ENCODE data around the gene ZMIZ1. TPM values are rescaled to one million over a fixed set of nuclear protein-coding genes. Genes with fewer than 3 reads are reported as not detected.

ZMIZ1 gene
- total and polyA plus RNA-seq, 2 donors from 2014 or later: 14.2 to 97.6 TPM

DNA sequence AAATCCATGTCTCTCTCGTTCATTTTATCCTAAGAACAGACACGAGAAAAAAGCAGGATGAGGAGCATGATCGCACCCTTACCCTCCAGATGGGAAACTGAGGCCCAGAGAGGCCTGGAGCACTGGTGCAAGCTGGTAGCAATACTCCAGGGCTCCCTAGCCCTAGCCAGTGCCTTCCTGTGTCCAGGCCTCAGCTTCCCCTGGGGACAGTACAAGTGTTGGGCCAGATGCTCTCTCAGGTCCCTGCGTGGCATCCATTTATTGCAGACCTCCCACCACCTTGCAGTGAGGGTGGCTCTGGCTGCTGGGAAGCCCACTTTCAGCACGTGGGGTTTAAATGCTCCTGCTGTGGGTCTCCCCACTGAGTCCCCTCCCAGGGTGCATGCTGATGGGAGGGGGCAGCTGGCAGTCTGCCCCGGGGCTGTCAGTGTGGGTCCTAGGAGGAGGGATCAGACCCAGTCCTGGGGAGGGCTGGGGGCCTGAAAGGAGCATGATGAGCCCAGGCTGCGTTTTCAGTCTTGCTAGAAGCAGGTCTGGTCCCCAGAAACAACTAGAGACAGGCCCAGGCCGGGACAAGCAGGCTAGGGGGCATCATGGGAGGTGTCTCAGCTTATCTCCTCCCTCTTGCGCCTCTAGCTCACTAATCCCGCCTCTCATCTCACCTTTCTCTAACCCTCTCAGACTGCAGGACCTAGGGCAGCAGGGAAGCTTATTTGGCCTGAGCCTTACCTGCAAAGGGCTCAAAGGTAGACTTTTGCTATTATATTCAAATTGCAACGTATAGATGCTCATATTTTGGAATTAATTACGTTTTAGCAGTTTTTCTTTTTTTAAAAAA is 277.8 kb downstream of the ZMIZ1 start:
- H3K4me3 ChIP-seq (ENCODE audit: low read length in 3 of 3): no peak overlapping the region
- H3K9ac ChIP-seq (ENCODE audit: low read length in 3 of 3): peak overlapping the region in 1 of 3 donors; percentile 61
- peak in 2 of 5 donors; percentile 73 to 78 for DNase-seq
- no peaks in the 10 kb centered on the region for H3K9me3 ChIP-seq (ENCODE audit: control insufficient read depth in 2 of 3, insufficient read depth in 1 of 3, low read length in 3 of 3)
- no peak overlapping the region for H3K27ac ChIP-seq (ENCODE audit: low read depth in 2 of 2, low read length in 2 of 2)
- H3K4me1 ChIP-seq (ENCODE audit: control insufficient read depth in 2 of 3, insufficient read depth in 2 of 3, low read depth in 1 of 3, low read length in 3 of 3): peaks cover 0 to 17% (median 5%) of the 10 kb centered on the region in 3 donors
- intact Hi-C loops (cut with DNase I): no loop called here
- TF ChIP-seq, protein P1, sequence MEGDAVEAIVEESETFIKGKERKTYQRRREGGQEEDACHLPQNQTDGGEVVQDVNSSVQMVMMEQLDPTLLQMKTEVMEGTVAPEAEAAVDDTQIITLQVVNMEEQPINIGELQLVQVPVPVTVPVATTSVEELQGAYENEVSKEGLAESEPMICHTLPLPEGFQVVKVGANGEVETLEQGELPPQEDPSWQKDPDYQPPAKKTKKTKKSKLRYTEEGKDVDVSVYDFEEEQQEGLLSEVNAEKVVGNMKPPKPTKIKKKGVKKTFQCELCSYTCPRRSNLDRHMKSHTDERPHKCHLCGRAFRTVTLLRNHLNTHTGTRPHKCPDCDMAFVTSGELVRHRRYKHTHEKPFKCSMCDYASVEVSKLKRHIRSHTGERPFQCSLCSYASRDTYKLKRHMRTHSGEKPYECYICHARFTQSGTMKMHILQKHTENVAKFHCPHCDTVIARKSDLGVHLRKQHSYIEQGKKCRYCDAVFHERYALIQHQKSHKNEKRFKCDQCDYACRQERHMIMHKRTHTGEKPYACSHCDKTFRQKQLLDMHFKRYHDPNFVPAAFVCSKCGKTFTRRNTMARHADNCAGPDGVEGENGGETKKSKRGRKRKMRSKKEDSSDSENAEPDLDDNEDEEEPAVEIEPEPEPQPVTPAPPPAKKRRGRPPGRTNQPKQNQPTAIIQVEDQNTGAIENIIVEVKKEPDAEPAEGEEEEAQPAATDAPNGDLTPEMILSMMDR (IDR thresholded peaks at IDR 0.05; ENCODE audit: borderline replicate concordance, extremely low read depth, insufficient read depth): no peak
- H3K27me3 ChIP-seq (ENCODE audit: control insufficient read depth, insufficient read depth, low read length): no peaks in the 10 kb centered on the region
- peaks cover 0 to 18% (median 2%) of the 10 kb centered on the region in 3 donors for H3K36me3 ChIP-seq (ENCODE audit: control insufficient read depth in 2 of 3, insufficient read depth in 3 of 3, low read length in 3 of 3)
- FAIRE-seq: no peak

DNA sequence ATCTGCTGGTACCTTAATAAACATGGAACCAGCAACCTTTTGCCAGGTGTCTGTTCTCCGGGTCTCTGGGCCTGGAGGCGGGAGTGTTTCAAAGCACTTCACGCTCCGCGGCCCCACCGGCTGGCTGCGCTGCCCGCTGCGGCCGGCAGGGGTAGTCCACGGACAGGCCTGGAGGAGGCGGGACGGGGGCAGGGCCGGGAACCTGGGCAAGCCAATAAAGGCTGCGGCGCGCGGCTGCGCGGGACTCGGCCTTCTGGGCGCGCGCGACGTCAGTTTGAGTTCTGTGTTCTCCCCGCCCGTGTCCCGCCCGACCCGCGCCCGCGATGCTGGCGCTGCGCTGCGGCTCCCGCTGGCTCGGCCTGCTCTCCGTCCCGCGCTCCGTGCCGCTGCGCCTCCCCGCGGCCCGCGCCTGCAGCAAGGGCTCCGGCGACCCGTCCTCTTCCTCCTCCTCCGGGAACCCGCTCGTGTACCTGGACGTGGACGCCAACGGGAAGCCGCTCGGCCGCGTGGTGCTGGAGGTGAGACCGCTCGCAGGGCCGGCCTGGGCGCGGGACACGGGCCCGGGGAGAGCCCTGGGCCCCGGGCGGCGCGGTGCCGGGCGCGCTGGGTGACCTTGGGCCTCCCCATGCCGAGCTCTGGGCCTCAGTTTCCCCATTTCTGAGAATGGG is 278.6 kb downstream of the ZMIZ1 start, which contains the start of gene PPIF:
Gene PPIF (plus strand): TSS at position 244 of the 668 bp plus-strand sequence. CDS start 80 bp downstream, at position 324.
- TF ChIP-seq, protein P1 (IDR thresholded peaks at IDR 0.05; ENCODE audit: borderline replicate concordance, extremely low read depth, insufficient read depth): peak; percentile 94
- H3K9me3 ChIP-seq (ENCODE audit: control insufficient read depth in 2 of 3, insufficient read depth in 1 of 3, low read length in 3 of 3): no peaks in the 10 kb centered on the region
- DNase-seq (peak; percentile 95 to 98 (median 96)), FAIRE-seq (no peak)
- H3K4me1 ChIP-seq (ENCODE audit: control insufficient read depth in 2 of 3, insufficient read depth in 2 of 3, low read depth in 1 of 3, low read length in 3 of 3): peaks cover 0 to 13% (median 5%) of the 10 kb centered on the region in 3 donors
- peak within 1 kb of the TSS in 2 of 3 donors; percentile 57 to 92 for H3K9ac ChIP-seq (ENCODE audit: low read length in 3 of 3)
- H3K27ac ChIP-seq (ENCODE audit: low read depth in 2 of 2, low read length in 2 of 2): peak within 1 kb of the TSS; percentile 80 to 85
- H3K36me3 ChIP-seq (ENCODE audit: control insufficient read depth in 2 of 3, insufficient read depth in 3 of 3, low read length in 3 of 3): peaks cover 2 to 23% (median 4%) of the 10 kb centered on the region in 3 donors
- intact Hi-C loops (cut with DNase I): no loop called here
- no peaks in the 10 kb centered on the region for H3K27me3 ChIP-seq (ENCODE audit: control insufficient read depth, insufficient read depth, low read length)
- peak within 1 kb of the TSS; percentile 54 to 78 (median 62) for H3K4me3 ChIP-seq (ENCODE audit: low read length in 3 of 3)

DNA sequence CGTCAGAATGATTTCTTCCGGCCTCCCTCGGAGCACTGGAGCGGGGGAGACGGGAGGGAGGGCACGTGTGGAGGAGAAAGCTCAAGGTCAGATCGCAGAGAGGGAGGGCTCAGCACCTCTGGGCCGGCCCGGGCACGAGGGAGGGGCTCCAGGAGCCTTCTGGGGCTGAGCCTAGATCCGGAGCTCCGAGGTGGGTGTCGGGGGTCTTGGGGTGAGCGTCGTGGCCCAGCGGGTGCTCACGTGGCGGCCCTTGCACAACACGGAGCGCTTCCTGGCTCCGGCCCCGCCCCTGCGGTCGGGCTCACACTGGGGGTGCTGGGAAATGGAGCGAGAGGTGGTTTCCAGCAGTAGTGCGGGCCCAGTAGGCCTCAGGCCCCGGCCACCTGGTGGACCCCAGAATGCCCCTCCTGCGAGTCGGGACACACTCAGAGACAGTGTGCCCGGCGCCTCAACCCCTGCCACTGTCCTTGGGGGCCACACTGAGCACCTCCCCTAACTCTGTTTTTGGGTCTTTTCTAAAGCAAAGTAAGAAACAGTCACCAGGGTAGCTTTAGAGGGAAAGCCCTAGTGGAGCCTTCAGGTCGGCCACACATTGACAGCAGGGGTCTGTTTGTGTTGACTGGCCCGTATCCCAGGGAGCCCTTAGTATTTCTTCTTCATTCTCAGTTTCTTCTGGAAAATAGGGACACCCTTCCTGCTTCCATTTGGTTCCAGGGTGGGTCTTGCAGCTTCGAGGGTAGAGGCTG is 279.3 kb downstream of the ZMIZ1 start:
- Histone ChIP-seq H3K27me3 (ENCODE audit: control insufficient read depth, insufficient read depth, low read length) (no peaks in the 10 kb centered on the region), H3K27ac (ENCODE audit: low read depth in 2 of 2, low read length in 2 of 2) (peak overlapping the region; percentile 80 to 85)
- intact Hi-C loops (cut with DNase I): no loop called here

More for the DNA sequence above, 279.3 kb downstream of the ZMIZ1 start:
- TF ChIP-seq, protein P1 (IDR thresholded peaks at IDR 0.05; ENCODE audit: borderline replicate concordance, extremely low read depth, insufficient read depth): no peak
- no peak for FAIRE-seq
- Histone ChIP-seq H3K36me3 (ENCODE audit: control insufficient read depth in 2 of 3, insufficient read depth in 3 of 3, low read length in 3 of 3) (peaks cover 2 to 31% (median 6%) of the 10 kb centered on the region in 3 donors), H3K9ac (ENCODE audit: low read length in 3 of 3) (peak overlapping the region in 2 of 3 donors; percentile 57 to 92), H3K4me1 (ENCODE audit: control insufficient read depth in 2 of 3, insufficient read depth in 2 of 3, low read depth in 1 of 3, low read length in 3 of 3) (peaks cover 0 to 13% (median 5%) of the 10 kb centered on the region in 3 donors), H3K9me3 (ENCODE audit: control insufficient read depth in 2 of 3, insufficient read depth in 1 of 3, low read length in 3 of 3) (no peaks in the 10 kb centered on the region), H3K4me3 (ENCODE audit: low read length in 3 of 3) (peak overlapping the region; percentile 54 to 78 (median 62))
- peak; percentile 44 to 90 (median 74) for DNase-seq

Data from kidney (tissue), 14 donors.